Ishikawa (cell line): Measurements from ENCODE around the gene MGAM2.

Source experiments
- CREB1 ChIP-seq: IDR thresholded peaks from 2 replicates; pipeline ENCODE4 v1.6.1; 2012; ENCODE audit warnings: low read depth
- EP300 ChIP-seq: IDR thresholded peaks from 2 replicates; pipeline ENCODE4 v1.6.1; 2012; ENCODE audit warnings: borderline replicate concordance
- FOXM1 ChIP-seq: IDR thresholded peaks from 2 replicates; pipeline ENCODE4 v1.6.1; 2012; ENCODE audit warnings: low read depth, borderline replicate concordance
- NFIC ChIP-seq: IDR thresholded peaks from 2 replicates; pipeline ENCODE4 v1.6.1; 2012
- RAD21 ChIP-seq: IDR thresholded peaks from 2 replicates; pipeline ENCODE4 v1.6.1; 2012; ENCODE audit warnings: low read depth
- TF ChIP-seq, protein P1 (sequence below): IDR thresholded peaks from 2 replicates; pipeline ENCODE4 v1.6.1; 2012; ENCODE audit warnings: low read depth, mild to moderate bottlenecking
- TF ChIP-seq, protein P2 (sequence below): IDR thresholded peaks from 2 replicates; pipeline ENCODE4 v1.6.1; 2012

DNA sequence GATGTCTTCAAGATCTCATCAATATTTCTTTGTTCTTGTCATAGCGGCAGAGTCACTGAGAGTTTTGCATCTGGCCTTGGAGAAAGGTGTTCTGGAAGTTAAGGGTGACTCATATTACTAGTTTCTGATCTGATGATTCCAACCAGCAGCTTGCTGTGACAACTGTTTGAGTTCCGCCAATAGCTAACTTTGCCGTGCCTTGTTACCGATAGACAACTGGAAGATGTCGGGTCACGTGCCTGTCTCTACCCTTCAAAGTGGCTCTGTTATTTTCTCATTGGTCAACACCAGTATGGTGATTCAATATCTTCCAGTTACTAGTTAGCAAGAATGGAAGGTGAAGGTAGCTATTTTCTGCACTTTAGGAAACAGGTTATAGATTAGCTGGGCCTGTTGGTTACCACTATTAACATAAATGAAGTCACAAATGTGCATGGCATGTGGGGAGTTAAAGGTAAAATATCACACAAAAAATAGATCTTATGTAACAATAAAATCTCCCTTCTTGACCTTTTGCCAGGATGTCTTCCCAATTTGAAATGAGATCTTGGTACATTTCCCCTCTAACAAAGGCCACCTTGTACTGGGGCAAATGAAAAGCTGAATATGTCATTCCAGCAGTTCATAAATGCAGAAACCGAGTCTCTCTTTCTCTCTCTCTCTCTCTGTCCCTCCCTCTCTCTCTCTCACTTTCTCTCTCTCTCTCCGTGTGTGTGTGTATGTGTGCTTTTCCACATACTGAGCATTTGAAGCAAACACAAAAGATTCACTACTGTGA lies 2.6 kb upstream of the MGAM2 start:
- no peak for TF ChIP-seq CREB1
- TF ChIP-seq FOXM1, result no peak
- TF ChIP-seq, protein P1, sequence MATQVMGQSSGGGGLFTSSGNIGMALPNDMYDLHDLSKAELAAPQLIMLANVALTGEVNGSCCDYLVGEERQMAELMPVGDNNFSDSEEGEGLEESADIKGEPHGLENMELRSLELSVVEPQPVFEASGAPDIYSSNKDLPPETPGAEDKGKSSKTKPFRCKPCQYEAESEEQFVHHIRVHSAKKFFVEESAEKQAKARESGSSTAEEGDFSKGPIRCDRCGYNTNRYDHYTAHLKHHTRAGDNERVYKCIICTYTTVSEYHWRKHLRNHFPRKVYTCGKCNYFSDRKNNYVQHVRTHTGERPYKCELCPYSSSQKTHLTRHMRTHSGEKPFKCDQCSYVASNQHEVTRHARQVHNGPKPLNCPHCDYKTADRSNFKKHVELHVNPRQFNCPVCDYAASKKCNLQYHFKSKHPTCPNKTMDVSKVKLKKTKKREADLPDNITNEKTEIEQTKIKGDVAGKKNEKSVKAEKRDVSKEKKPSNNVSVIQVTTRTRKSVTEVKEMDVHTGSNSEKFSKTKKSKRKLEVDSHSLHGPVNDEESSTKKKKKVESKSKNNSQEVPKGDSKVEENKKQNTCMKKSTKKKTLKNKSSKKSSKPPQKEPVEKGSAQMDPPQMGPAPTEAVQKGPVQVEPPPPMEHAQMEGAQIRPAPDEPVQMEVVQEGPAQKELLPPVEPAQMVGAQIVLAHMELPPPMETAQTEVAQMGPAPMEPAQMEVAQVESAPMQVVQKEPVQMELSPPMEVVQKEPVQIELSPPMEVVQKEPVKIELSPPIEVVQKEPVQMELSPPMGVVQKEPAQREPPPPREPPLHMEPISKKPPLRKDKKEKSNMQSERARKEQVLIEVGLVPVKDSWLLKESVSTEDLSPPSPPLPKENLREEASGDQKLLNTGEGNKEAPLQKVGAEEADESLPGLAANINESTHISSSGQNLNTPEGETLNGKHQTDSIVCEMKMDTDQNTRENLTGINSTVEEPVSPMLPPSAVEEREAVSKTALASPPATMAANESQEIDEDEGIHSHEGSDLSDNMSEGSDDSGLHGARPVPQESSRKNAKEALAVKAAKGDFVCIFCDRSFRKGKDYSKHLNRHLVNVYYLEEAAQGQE, result no peak
- TF ChIP-seq RAD21, result no peak
- TF ChIP-seq, protein P2, sequence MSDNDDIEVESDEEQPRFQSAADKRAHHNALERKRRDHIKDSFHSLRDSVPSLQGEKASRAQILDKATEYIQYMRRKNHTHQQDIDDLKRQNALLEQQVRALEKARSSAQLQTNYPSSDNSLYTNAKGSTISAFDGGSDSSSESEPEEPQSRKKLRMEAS, result no peak
- TF ChIP-seq EP300, result no peak
- TF ChIP-seq NFIC, result no peak
